RWPE1 (cell line): Measurements from ENCODE around the gene FGG.

Experiments
- CTCF ChIA-PET: fragments of 350-600 bp; sonication (Branson Sonifier 250); formaldehyde crosslinking; extraction: SDS; loops from one replicate; lab custom pipeline; 2021; lab: Yijun Ruan, JAX
- POLR2A ChIA-PET: fragments of 400-600 bp; formaldehyde crosslinking; extraction: SDS; loops from one replicate; lab custom pipeline; 2020; ENCODE audit warnings: antibody characterized with exemption; ENCODE audit not compliant: low non-redundant PET; lab: Yijun Ruan, JAX
- DNase-seq: peaks from one replicate; pipeline ENCODE4 v3.0.0; 2012; ENCODE audit warnings: low spot score
- H3K27ac ChIP-seq: fragments of 450-650 bp; 2 replicates; pipeline ENCODE4 v1.5.1; 2017
- CTCF ChIP-seq: fragments of 450-650 bp; conservative IDR thresholded peaks from 2 replicates; pipeline ENCODE4 v1.5.1; 2017; ENCODE audit warnings: low read depth, mild to moderate bottlenecking

Gene FGG

GRCh38 chr4:154616731-154617130 is 4.3 kb upstream of the FGG start:
- CTCF ChIA-PET, result interaction anchor here (1.0 to 1.6 kb wide), 2 partner anchors 10 to 58 kb away, joined by 3 to 8 read pairs; no protein-coding TSS in a partner anchor
- H3K27ac ChIP-seq, result no peak overlapping the region
- no peak for TF ChIP-seq CTCF
- POLR2A ChIA-PET, result no interaction called here
- DNase-seq, result no peak

- no peak for DNase-seq
- ChIA-PET POLR2A (no interaction called here), CTCF (interaction anchor here (0.5 to 1.6 kb wide), 4 partner anchors 10 to 112 kb away, joined by 3 to 8 read pairs (median 4); no protein-coding TSS in a partner anchor)
- H3K27ac ChIP-seq, result no peak overlapping the region
- TF ChIP-seq CTCF, result no peak
These were observed 3.8 kb upstream of the FGG start for GRCh38 chr4:154616287-154616686.

- H3K27ac ChIP-seq, result no peak overlapping the region
- no peak for DNase-seq
- ChIA-PET POLR2A (no interaction called here), CTCF (interaction anchor here (0.6 to 1.6 kb wide), 2 partner anchors 56 to 458 kb away, joined by 3 to 8 read pairs; no protein-coding TSS in a partner anchor)
- TF ChIP-seq CTCF, result no peak
These were observed 2.8 kb upstream of the FGG start for GRCh38 chr4:154615211-154615610.

GRCh38 chr4:154614306-154614705 is 1.9 kb upstream of the FGG start:
- TF ChIP-seq CTCF, result no peak
- no peak overlapping the region for H3K27ac ChIP-seq
- ChIA-PET POLR2A (no interaction called here), CTCF (interaction anchor here (0.6 to 0.9 kb wide), 4 partner anchors 23 to 864 kb away, joined by 3 to 4 read pairs (median 3); no protein-coding TSS in a partner anchor)
- DNase-seq, result no peak

- DNase-seq, result no peak
- CTCF ChIA-PET, result no interaction called here
- TF ChIP-seq CTCF, result no peak
- POLR2A ChIA-PET, result no interaction called here
- no peak overlapping the region for H3K27ac ChIP-seq
These were observed 623 bp downstream of the FGG start for GRCh38 chr4:154611833-154612232.

GRCh38 chr4:154610582-154610981 is 1.9 kb downstream of the FGG start:
- no peak for DNase-seq
- TF ChIP-seq CTCF, result no peak
- ChIA-PET POLR2A (no interaction called here), CTCF (no interaction called here)
- H3K27ac ChIP-seq, result no peak overlapping the region
